GM18508 (cell line): ENCODE data around the gene SUPT5H.

Experiments
- ATAC-seq: cut with Tn5 transposase; IDR thresholded peaks from one replicate; pipeline ENCODE4 v1.9.1; 2021; ENCODE audit warnings: moderate number of reproducible peaks; ENCODE audit not compliant: insufficient read depth, unreplicated experiment

SUPT5H gene

GRCh38 chr19:39408392-39409207 lies 36.8 kb upstream of the SUPT5H start:
- ATAC-seq = no peak

GRCh38 chr19:39409208-39410016 lies 36.0 kb upstream of the SUPT5H start:
- ATAC-seq = no peak

DNA sequence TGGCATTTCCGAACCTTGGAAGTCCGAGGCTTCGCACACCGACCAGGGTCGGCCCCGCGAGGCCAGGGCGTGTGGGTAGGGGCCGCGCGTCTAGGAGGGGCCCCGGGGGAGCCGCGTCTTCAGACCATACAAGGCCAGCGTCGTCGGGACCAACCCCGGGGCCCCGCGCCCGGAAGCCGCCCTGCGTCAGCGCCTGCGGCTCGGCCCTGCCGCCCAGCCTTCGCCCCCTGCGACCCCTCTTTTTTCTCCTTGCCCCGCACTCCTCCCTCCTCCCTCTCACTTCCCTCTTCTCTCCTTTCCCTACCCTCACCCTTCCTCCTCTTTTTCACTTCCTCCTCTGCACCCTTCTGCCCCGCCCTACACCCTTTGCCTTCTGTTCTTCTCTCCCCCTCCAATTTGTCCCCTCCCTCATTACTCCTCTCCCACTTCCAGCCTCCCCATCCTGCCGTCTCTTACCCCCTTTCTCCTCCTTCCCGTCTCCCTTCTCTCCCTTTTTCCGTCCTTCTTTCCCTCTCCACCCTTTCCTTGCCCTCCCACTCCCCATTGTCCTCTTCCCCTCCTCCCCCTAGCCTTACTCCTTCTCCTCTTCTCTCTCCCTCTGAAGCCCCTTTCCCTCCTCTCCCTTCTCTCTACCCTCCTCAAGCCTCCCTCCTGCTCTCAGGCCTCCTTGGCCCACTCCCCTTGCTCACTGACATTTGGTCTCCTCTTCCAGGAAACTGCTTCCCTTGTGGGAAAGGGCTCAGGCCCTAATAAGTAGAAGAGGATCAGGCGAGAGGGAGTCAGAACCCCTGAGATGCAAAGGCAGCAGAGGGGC lies 35.2 kb upstream of the SUPT5H start:
- ATAC-seq = no peak

- no peak for ATAC-seq
These were observed 34.6 kb upstream of the SUPT5H start for GRCh38 chr19:39410831-39411080.

GRCh38 chr19:39411081-39411831 lies 34.1 kb upstream of the SUPT5H start:
- ATAC-seq = no peak

- ATAC-seq = peak; percentile 16
These were observed 33.6 kb upstream of the SUPT5H start for GRCh38 chr19:39411832-39412099.

DNA sequence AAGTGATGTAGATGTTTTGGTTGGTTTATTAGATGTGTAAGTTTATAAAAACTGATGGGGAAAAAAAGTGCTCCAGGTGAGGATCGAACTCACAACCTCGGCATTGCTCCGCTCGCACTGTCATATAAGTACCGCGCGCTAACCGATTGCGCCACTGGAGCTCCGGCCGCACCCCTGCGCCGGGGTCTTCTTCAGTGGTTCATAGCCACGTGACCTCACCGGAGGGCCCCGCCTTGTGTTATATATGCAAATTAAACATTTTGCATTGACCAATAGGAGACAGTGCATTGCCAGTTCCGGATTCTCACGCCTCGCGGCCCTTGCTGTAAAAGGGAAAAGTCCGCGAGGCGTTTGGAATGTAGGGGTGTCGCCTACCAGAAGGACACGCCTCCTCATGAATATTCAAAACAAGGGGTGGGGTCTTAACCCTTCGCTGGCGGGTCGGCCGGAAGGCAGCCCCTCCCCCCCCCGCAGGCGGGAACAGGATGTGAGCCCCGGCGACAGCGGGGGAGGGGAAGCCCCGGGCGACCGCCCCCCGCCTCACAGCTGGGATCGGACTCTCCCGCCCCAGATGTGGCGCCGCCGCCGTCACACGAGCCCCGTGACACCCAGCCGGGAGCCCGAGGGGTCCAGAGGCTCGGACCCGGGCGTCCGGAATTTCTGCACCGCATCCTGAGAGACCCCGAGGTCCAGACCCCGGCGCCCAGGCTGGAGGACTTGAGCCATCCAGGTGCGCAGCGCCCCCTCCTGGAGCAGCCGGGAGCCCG lies 33.1 kb upstream of the SUPT5H start, which contains the start of gene PLEKHG2:
Gene PLEKHG2 (plus strand): TSS at position 570 of the 767 bp plus-strand sequence. CDS start 1,418 bp downstream, outside the sequence.
- ATAC-seq = peak; percentile 45

DNA sequence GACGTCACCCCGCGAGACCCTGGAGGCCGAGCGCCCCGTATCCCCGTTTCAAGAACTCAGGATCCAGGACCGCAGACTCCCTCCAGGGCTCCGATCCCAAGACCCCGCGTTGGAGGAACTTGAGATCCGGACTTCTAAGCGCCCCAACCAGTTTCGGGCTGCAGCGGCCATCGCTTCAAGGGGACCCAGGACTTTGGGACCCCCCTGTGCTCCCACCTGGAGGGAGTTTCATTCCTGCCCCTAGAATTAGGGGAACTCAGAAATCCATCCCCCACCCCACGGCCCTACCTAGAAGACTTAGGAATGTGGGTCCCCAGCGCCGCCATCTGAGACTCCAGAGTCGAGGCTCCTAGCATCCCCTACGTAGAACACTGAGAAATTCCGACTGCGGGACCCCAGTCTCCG lies 32.5 kb upstream of the SUPT5H start:
- ATAC-seq = no peak

DNA sequence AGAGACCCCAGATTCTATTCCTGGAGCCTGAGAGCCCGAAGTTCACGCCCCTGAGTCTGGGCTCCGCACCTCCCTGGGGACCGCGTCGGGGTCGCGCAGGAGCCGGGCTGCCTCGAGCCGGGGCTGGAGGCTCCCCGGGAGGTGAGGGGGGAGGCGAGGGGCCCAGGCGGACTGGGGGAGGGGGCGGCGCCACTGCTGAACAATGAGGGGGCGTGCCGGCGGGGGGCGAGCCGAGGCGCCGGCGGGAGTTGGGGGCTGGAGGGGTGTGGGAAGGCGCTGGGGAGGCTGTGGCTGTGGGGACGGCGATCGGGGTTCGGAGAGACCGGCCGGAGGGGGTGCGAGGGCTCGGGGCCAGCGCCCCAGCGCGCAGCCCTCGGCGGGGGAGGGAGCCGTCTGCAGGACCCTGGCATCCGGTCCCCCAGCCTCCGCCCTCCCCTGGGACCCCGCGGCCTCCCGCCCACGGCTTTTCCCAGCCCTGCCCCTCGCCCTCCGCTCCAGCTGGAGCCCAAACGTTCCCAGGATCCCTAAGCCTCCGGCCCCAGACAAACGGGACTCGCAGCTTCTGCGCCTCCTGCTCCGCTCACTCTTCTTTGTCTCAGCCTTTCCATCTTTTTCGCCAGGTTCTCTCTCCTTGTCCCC lies 32.0 kb upstream of the SUPT5H start:
- no peak for ATAC-seq

- ATAC-seq = no peak
These were observed 31.3 kb upstream of the SUPT5H start for GRCh38 chr19:39413911-39414608.

GRCh38 chr19:39415111-39416046 lies 30.0 kb upstream of the SUPT5H start:
- no peak for ATAC-seq

DNA sequence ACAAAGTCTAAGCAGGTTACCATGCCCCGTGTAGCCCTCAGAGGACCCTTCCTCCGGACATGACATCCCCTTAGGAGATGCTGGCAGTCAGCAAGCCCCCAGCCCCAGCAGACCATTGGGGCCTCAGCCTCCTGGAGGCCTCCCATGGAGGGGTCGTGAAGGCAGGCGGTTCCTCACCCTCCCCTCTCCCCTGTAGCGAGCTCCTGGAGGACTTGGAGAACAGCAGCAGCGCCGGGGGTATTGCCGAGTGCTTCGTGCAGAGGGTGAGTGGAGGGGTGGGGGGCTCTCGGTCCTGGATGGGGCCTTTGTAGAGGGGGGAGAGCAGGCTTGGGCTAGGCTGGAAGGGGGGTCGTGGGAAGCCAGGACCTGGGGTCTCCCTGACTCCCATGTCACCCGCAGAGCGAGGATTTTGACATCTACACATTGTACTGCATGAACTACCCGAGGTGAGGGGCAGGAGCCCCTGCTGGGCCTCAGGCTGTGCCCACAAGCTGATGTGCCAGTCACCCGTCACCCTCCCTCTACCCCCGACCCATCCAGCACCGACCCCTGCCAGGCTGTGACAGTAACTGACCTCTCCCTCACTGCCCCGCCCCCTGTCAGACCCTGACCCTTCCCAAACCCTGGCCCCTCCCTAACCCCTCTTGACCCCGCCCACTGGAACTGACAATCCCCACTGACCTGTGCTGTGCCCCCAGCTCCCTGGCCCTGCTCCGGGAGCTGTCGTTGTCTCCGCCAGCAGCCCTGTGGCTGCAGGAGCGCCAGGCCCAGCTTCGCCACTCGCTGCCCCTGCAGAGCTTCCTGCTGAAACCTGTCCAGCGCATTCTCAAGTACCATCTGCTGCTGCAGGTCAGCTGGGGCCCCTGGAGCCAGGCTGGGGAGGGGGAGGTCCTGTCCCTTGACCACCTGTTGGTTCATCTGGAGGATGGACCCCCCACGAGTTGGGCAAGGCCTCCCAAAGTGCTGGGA lies 28.9 kb upstream of the SUPT5H start:
- no peak for ATAC-seq

GRCh38 chr19:39417463-39418181 lies 27.8 kb upstream of the SUPT5H start:
- no peak for ATAC-seq

DNA sequence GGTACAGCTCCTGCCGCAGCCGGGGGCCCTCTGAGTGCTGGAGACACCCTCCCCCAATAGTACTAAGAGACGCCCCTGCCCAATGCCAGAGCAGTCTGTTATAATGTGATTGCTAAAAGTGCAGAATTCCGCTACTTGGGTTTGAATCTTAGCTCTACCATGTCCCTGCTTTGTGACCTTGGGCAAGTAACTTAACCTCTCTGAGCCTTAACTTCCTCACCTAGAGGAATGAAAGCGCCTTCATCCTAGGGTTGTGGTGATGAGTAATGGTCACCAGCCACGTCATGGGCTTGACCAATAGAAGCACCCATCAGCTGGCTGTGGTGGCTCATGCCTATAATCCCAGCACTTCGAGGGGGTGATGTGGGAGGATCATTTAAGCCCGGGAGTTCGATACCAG lies 26.4 kb upstream of the SUPT5H start:
- no peak for ATAC-seq

DNA sequence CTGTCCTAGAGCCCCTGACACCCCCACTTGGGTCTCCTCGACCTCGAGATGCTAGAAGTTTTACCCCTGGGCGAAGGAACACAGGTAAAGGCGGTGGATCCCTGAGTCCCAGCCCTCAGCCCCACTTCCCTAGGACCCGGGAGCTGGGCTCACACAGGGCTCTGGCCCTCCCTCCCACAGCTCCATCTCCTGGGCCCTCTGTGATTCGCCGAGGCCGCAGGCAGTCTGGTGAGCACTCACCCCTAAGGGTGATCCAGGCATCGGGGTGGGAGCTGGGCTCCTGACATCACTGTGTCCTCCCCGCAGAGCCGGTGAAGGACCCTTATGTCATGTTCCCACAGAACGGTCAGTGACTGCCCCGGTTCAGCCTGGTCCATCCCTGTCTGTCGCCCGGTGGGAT lies 24.6 kb upstream of the SUPT5H start:
- ATAC-seq = no peak

- ATAC-seq = no peak
These were observed 23.4 kb upstream of the SUPT5H start for GRCh38 chr19:39422020-39422419.
